Fibroblast of upper back skin (primary cell): ENCODE data around the gene CRMP1.
A peak's percentile ranks its signal among the peaks of the same experiment; 100 is the strongest.
"Not testable (repeated sequence)": the region's sequence is repeated elsewhere in the genome, so short reads cannot be mapped to it uniquely, and the experiment has no call there.

Source experiments
- DNase-seq: peaks from one replicate; pipeline ENCODE4 v3.0.0-alpha.2; 2013

CRMP1 gene

DNA sequence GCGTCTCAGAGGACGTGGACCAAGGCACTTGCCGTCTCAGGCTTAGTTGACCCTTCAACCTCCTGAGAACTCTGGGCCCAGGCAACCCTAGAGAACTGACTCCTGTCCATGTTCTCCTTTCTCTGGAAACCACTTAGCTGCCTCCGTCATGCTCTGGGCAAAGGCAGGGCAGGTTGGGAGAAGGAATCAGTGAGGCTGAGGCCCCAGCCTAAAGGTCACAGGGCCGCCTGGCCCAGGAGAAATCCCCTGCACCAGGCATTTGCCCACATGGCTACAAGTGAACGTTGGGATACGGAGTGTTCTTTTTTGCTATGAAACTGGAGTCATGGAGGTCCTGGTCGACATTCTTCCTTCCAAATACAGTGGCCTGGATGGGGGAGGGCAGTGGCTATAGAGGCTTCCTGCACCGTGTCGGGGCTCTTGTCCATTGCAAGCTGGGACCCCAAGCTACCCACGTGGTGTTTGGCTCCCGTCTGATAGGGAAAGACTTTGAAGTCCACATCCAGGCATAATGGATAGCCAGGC lies 76.0 kb downstream of the CRMP1 start:
- DNase-seq, result no peak

DNA sequence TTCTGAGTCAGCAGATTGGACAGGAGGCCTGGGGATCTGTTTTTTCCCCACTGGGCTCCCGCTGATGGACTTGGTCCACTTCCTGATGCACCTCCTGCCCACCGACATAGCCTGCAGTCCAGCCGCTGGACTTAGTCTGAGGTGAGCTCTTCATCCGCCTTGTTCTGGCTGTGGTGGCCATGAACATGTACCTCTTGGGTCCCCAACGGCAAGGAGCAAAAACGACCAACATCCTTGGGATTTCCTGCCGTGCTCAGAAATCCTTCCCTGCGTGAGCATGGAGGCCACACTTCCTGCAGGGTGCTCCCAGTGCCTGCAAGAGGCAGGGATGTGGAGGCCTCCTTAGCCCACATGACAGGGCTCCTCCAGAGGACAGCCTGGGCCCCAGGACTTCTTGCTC lies 76.8 kb downstream of the CRMP1 start:
- DNase-seq, result no peak

DNA sequence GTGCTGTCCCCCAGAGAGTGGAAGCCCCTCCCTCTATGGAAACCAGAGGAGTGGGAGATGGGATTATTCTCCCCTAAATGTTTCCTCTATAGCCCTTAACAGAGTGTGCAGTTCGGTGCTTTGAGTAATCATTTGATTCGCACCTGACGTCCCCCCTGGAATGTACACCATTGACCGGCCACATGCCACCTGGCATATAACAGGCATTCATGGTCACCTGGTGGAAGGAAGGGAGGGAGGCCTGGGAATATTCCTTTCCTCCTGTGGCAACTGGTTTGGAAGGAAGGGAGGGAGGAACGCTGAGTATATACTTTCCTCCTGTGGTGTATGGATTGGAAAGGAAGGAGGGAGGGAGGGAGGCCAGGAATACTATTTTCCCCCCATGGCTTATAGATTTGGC lies 77.2 kb downstream of the CRMP1 start:
- no peak for DNase-seq

DNA sequence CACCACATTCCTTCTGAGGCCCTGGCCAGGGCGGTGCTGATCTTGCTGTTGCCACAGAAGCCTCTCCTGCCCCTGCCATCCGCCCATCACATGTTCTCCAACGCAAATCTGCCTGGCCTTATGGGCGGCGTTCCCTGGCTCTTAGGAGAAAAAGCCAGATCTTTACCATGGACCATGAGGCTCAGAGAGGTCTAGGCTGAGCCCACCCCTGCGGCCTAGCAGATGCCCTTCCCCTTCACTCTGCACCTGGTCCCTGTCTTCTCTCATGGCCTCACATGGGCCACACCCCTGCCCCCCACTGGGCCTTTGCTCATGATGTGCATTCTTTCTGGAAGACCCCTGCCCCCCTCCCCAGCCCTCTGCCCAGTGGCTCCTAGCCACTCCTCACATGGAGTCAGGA lies 78.5 kb downstream of the CRMP1 start:
- no peak for DNase-seq

DNA sequence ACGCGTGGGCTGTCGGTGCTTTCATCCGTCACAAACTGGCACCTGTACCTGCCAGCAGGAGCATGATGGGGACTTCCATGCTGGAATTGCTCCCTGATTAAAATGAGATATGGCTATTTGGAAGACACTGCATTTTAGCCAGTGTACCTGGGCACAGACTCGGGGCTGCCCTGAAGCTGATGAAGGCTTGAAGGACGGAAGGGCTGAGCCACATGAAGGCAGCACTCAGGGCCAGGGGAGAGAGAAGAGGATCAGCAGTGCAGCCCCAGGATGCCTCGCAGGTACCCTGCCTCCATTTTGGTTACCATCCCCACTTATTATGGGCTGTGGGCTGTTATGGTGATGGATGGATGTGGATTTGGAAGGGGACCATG lies 79.0 kb downstream of the CRMP1 start:
- DNase-seq, result no peak

DNA sequence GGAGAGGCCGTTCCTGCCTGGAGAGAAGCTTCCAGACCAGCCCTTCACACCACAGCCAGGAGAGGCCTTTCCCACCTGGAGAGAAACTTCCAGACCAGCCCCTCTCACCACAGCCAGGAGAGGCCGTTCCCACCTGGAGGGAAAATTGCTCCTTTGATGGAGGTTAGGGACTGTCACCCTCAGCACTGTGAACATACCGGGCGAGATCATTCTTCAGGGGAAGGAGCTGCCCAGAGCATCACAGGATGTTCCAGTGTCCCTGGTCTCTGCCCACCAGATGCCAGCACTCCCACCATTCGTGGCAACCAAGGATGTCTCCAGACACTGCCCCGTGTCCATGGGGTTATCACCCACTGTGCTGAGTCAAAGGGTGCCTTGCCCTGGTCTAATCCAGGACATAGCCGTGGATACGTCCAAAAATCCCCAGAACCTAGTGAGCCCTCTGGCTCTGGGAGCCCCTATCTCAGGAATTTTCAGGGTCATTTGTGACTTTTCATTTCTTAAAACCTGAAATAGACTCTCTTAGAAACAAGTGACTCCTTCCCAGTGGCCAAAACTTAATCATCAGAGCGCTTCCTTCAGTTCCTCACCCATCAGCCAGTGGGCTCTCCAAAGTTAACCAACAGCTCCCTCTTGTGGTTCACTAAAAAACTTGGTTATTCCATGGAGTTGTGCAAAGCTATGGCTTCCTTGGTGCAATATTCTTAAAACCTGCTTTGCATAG lies 80.2 kb downstream of the CRMP1 start:
- peak; percentile 70 for DNase-seq

DNA sequence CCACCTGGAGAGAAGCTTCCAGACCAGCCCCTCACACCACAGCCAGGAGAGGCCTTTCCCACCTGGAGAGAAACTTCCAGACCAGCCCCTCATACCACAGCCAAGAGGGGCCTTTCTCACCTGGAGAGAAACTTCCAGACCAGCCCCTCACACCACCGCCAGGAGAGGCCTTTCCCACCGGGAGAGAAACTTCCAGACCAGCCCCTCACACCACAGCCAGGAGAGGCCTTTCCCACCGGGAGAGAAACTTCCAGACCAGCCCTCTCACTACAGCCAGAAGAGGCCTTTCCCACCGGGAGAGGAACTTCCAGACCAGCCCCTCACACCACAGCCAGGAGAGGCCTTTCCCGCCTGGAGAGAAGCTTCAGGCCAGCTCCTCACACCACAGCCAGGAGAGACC lies 80.8 kb downstream of the CRMP1 start:
- not testable (repeated sequence) for DNase-seq

DNA sequence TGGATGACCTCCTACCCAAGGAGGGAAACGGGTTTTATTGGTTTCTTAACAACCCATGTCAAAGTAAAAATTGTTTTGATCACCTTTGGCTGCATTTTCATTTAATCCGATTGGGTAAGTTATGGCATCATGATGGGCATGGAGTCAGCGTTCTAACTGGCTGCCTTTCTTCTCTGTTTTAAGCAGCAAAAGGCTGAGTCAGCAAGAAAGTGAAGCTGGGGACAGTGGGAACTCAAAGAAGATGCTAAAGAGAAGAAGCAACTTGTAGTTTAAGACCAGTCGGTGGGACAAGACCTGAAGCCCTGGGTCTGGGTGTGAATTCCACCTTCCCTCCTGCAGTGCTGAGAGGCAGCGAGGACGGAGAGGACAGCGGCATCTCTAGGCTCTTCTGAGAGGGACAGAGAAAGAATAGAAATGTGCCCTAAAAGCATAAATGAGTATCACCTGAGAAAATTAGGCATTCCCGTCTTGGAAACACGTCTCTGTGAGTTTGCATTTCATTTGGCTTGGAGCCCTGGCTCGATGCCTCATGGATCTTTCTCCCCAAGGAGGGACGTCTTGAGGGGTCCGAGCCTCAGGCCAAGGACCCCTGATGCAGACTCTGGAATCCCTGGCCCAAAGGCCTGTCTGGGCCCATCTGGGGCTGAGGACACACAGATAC lies 82.0 kb downstream of the CRMP1 start:
- no peak for DNase-seq

DNA sequence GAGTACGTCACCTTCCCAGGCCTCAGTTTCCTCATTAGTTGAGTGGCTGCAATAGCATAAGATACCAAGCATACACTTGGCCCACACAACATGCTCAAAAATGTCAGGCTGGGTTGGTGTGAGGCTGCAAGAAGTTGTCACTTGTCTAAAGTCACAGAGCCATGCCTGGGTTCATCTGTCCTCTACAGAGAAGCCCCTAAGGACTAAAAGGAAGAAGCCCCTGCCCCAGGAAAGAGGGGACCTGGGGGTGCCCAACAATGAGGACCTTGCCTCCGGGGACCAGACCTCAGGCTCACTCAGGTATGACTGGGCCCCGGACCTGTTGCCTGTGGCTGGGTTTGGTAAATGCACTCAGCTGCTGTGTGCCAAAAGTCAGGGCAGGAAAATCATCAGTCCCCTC lies 82.7 kb downstream of the CRMP1 start:
- DNase-seq, result no peak

DNA sequence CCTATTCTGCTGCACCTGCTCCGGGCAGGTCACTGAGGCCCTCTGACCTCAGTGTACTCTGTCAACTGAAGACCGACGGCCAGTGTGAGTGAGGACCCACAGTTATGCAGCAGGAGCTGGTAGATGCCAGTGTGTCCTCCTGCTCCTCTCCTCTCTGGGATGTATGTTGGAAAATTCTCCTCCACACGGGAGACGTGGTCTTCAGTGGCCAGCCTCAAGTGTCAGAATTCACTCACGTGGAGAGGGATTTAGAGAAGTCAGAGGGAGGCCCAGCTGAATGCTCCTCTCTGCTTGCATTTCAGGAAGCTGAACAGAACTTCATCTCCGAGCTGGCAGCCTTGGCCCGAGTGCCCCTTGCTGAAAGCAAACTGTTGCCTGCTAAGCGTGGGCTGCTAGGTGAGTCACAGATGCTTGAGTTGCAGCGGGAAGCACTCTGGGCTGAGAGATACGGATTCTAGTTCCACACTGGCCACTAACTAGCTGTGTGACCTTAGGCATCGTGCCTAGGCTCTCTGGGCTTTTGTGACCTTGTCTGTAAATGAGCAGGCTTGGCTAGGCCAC lies 83.6 kb downstream of the CRMP1 start:
- DNase-seq, result no peak

DNA sequence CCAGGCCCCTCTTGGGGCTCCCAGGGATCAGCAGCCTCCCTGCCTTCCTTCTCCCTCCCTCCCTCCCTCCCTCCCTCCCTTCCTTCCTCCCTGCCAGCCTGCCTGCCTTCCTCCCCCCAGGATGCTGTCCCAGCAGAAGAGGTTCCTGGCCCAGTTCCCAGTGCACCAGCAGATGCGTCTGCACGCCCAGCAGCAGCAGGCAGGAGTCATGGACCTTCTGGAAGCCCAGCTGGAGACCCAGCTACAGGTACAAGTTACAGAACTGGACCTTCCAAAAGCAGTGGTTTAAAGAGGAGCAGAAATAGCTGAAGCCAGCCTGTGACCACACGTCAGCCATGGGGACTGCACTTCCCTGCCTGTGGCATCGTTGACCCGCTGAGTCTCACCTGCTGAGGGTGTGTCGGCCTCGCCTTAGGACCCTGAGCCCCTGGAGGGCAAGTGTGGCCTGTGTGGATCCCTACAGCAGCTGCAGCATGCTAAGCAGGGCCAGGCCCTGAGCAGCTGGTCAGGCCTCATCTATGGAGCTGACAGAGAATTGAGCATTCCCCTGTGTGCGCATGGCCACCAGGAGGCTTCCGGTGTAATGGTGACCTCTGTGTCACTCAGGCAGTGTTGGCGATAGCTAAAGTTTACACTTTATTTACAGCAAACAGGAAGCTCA lies 84.7 kb downstream of the CRMP1 start:
- peak; percentile 14 for DNase-seq

DNA sequence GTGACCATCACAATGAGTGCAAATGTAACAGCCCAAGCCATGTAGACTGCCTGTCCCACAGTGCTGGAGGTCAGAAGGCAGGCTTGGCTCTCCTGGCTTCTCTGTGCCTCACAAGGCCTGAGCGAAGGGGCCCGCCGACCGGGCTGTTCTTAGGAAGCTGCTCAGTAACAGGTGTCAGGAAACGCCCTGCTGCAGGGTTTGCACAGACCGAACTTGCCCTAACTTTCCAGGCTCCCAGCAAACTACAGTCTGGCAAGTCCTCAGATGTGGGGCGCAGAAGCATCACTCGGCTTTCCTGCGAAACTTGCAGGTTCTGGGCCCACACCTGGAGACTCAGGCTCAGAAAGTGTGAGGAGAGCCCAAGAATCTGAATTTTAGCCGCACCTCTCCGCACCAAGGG lies 87.6 kb downstream of the CRMP1 start:
- no peak for DNase-seq

DNA sequence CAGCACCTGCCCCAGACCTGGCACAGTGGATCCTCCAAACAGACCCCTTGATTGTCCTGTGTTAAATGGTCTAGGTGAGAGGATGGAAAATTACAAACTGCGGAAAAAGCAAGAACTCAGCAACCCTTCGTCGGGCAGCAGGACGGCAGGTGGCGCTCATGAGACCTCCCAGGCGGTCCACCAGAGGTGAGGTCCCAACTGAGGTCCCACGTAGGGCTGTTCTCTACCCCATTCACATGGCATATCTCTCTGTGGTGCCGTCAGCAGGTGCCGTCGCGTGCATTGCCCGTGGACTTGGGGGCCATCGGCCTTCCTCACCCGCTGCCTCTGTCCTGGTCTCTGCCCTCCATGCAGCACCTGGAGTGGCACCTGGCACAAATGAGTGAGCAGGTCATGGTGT lies 88.2 kb downstream of the CRMP1 start:
- DNase-seq, result no peak

DNA sequence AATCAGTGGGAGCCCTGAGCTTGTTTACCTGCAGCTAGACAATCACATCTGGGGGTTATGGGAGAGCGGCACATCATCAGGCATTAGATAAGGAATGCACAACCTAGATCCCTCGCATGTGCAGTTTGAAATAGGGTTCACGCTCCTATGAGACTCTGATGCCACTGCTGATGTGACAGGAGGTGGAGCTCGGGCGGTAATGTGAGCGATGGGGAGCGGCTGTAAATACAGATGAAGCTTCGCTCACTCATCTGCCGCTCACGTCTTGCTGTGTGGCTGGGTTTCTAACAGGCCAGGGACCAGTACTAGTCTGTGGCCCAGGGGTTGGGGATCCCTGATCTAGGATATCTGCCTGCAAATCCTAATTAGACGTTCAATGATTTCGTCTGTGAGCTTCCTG lies 90.3 kb downstream of the CRMP1 start:
- DNase-seq, result no peak

DNA sequence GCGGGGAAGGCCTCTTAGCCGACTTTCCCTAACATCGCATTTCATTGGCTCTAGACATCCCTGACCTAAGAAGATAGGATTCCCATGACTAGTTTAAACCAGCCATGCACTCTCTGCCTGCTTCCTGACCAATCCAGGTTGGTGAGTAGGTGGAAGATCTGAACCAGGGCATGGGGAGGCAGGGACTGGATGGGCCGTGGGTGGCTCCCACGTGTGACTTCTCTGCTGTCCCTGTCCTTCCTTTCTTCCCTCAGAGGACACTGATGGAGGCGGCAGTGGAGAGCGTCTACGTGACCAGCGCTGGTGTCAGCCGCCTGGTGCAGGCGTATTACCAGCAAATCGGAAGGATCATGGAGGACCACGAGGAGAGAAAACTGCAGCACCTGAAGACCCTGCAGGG lies 91.2 kb downstream of the CRMP1 start:
- no peak for DNase-seq

DNA sequence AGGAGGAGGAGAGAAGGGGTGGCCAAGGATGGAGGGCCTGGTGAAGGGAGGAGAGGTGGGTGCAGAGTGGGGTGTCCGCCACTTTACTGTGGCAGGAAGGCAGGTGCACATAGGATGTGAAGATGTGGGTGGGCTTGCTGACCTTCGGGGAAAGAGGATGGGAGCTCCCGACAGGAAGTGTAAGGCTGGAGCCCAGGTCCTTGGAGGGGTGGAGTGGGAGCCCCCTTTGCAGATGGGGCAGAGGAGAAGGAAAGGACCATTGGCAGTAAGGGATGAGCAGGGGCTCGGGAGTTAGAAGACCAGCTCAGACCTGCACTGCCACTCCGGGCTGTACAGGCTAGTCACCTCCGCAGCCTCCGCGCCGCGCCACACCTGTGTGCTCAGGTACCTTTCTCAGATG lies 92.4 kb downstream of the CRMP1 start:
- DNase-seq, result no peak

DNA sequence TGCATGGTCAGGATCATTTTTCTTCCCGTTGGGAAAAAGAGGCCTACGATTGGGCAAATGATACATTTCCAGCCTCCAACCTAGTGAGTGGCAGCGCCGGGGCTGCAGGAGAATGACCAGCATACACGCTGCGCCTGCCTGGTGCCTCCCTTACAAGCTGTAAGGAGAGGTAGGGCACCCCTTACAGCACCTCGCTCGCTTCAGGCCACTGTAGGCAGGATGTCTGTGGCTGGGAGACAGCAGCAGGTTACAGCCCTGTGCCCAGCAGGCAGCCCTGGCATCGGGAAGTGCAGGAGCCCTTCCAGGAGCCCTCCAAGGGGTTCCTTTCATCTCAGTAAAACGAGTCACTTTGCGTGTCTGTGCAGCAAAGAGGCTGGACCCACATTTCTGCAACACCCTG lies 93.5 kb downstream of the CRMP1 start:
- DNase-seq, result no peak

DNA sequence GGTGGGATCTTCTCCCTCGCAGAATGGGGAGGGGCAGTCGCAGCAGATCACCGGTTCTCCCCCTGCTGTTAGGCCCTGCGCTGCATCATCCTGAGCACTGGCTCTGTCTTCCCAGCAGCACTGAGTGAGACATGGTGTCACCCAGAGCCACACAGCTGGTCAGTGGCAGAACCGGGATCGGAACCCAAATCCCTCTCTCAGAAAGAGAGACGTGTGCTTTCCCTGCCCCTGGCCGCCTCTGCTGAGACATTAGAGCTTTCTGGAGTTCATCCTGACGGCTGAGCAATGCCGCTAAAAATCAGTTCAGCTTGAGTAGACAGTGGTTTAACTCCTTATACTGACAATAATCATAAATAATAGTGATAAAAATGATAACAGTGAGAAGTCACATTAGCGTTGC lies 93.9 kb downstream of the CRMP1 start:
- DNase-seq, result no peak

DNA sequence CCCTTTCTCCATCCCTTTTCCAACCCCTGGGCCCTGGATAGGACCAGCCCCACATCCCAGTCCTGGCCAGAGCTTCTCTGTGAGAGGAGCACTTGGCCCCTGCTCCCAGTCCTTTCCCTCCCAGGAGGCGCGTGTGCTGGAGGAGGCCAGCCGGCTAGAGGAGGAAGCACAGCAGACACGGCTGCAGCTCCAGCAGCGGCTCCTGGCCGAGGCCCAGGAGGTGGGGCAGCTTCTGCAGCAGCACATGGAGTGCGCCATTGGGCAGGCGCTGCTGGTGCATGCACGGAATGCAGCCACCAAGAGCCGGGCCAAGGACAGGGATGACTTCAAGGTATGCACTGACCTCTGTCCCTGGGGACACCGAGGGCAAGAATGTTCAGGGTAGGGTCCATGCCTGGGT lies 94.4 kb downstream of the CRMP1 start:
- DNase-seq, result peak; percentile 27

DNA sequence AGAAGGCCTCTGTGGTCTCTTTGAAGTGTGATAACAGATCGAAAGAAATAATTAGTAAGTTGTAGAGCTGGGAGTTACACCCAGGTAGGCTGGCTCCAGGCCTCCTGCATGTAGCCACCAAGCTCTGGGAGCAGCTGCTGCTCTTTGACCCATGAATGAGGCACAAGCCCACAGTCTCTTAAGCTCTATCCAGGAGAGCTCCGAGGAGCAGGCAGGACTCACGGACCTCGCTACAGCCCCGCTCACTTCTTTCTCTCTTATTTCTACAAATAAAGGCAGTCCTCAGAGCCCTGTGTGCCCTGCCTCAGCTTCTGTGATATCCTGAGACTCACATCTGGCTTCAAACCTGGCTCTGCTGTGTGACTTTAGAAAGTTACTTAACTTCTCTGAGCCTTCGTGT lies 95.0 kb downstream of the CRMP1 start:
- DNase-seq, result no peak

DNA sequence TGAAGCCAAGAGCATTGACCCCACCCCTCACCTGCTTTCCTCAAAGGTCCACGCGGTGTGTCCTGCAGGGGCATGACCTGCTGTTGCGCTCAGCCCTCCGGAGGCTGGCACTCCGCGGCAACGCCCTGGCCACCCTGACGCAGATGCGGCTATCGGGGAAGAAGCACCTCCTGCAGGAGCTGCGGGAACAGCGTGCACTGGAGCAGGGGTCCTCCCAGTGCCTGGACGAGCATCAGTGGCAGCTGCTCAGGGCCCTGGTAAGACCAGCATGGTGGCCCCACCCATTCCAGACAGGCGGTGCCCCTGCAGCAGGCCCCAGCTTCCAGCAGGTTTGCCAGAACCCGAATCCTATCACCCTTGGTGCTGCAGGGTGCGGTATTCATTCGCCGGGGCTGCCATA lies 95.9 kb downstream of the CRMP1 start:
- DNase-seq, result no peak

DNA sequence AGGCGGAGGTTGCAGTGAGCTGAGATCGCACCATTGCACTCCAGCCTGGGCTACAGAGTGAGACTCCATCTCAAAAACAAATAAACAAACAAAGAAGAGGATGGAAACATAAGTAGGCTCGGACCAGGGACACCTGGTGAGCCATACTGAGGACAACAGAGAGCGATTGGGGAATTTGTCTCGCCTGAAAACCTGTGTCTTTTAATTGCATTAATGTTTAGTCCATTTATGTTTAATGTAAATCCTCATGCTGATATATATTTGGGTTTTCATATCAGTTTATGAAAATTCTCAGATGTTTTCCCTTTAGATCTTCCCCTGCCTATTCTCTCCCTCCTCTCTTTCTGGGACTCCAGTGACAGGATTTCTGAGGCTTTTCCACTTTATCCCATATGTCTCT lies 97.3 kb downstream of the CRMP1 start:
- DNase-seq, result no peak

DNA sequence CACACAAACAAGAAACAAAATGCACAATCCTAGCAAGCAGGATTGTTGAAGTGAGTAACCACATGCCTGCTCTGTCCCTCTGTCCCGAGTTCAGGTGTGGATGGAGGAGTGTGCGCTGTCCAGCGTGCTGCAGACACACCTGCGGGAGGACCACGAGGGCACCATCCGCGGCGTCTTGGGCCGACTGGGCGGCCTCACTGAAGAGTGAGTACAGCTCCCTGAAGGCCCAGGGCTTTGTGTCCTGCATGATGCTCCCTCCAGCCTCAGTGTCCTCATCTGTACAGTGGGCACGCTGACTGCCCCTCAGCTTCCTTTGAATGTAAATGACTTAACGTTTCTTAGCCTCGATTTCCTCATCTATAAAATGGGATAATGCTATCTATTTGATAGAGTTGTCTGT lies 99.4 kb downstream of the CRMP1 start:
- no peak for DNase-seq

DNA sequence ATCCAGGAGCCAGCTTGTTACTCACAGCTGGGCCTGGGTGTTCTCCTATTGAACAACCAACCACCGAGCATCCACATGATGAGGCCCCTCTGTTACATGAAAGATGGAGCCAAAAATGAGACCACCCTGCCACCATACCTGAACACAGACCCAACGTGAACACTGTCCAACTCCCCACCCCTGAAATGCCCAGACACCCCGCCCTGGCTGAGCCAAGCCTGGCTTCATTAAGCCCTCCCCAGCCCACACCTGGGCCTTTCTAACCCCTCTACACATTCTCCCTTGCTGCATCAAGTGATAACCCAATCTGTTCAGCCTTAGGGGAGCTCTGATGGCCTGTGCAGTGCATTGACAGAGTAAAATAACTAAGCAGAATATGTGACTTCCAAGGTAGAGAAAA lies 101.2 kb downstream of the CRMP1 start:
- DNase-seq, result no peak
